ENCODE results near the gene DDIT3. TPM values are rescaled to one million over a fixed set of nuclear protein-coding genes. Genes with fewer than 3 reads are reported as not detected.
"Not testable (repeated sequence)": the region's sequence is repeated elsewhere in the genome, so short reads cannot be mapped to it uniquely, and the experiment has no call there.

The DDIT3 gene, protein sequence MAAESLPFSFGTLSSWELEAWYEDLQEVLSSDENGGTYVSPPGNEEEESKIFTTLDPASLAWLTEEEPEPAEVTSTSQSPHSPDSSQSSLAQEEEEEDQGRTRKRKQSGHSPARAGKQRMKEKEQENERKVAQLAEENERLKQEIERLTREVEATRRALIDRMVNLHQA
- 20.6 TPM for polyA plus RNA-seq (2012; ENCODE audit: missing spikeins)

DNA sequence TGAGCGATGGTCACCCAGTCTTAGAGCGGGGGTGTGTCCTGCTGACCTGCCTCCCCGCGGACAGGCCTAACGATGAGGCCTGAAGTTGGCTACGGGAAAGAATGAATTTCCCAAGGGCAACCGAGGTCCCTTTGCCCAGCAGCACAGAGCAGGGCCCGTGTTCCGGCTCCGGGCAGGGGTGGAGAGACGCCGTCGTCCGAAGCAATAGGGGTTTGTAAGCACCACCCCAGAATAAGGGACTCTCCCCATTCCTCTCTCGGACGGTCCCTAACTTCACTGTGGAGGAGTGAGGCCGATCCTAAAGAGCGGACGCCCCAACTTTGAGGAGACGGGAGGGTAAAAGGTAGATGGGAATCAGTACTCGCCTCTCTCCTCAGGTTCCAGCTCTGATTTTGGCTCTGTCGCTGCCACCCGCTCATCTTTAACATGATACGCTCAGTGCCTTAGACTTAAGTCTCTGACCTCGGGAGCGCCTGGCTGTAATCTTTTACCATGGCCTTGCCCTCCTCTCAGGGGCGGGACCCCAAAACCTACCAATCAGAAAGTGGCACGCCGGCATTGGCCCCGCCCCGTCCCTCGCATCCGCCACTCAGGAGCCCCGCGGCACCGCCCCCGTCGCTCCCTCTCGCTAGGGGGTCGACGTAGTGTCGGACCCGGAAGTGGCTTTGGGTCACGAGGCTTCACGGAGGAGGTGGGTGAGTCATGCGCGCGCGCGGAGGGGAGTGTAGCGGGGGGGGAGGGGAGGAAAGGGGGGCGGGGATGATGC, at the start of gene DDIT3:
Gene DDIT3 (minus strand): TSS at position 462 of the 766 bp plus-strand sequence. CDS start 3,108 bp downstream, outside the sequence.
- peak; percentile 92 for FAIRE-seq
- DNase-seq (ENCODE audit: insufficient read length): peak; percentile 87
- TF ChIP-seq POLR2A (IDR thresholded peaks at IDR 0.05; ENCODE audit: low read depth, low read length) (peak; percentile 99), POLR2AphosphoS5 (IDR thresholded peaks at IDR 0.05; ENCODE audit: low read depth, low read length) (peak; percentile 99), TAF1 (IDR thresholded peaks at IDR 0.05; ENCODE audit: borderline replicate concordance, low read depth, low read length) (peak; percentile 94)

DNA sequence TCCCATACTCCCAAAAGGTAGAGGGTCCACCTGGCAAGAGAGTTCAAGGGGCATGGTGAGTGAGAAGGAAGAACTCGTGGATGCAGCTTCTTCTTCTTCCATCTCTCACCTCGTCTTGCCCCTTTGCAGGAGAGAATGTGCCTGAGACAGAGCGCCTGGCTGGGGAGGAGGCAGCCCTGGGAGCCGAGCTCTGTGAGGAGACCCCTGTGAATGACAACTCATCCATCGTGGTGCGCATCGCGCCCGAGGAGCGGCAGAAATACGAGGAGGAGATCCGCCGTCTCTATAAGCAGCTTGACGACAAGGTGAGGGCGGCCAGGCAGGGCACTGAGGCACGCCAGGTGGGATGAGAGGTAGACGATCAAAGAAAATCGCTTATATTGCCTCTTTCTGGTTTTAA, 49.5 kb upstream of the DDIT3 start:
- no peak for DNase-seq (ENCODE audit: insufficient read length)
- TF ChIP-seq POLR2AphosphoS5 (IDR thresholded peaks at IDR 0.05; ENCODE audit: low read depth, low read length): no peak
- no peak for TF ChIP-seq POLR2A (IDR thresholded peaks at IDR 0.05; ENCODE audit: low read depth, low read length)
- TF ChIP-seq TAF1 (IDR thresholded peaks at IDR 0.05; ENCODE audit: borderline replicate concordance, low read depth, low read length): no peak
- no peak for FAIRE-seq

DNA sequence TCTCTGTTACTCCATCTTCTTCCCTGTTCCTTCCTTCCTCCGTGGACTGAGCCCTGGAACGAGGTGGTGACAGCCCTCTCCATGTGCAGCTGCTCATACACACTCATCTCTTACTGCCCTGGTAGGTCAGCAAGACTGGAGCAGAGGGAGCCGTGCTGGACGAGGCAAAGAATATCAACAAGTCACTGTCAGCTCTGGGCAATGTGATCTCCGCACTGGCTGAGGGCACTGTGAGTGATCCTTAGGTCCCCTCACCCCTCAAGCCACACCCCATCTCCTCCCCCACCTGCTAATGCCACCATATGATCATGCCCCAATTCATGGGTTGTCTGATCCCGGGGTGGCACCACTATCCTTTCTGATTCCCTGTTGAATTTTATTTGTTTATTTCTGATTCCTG, 48.5 kb upstream of the DDIT3 start:
- TF ChIP-seq POLR2AphosphoS5 (IDR thresholded peaks at IDR 0.05; ENCODE audit: low read depth, low read length) (no peak), POLR2A (IDR thresholded peaks at IDR 0.05; ENCODE audit: low read depth, low read length) (no peak), TAF1 (IDR thresholded peaks at IDR 0.05; ENCODE audit: borderline replicate concordance, low read depth, low read length) (no peak)
- no peak for FAIRE-seq
- no peak for DNase-seq (ENCODE audit: insufficient read length)

DNA sequence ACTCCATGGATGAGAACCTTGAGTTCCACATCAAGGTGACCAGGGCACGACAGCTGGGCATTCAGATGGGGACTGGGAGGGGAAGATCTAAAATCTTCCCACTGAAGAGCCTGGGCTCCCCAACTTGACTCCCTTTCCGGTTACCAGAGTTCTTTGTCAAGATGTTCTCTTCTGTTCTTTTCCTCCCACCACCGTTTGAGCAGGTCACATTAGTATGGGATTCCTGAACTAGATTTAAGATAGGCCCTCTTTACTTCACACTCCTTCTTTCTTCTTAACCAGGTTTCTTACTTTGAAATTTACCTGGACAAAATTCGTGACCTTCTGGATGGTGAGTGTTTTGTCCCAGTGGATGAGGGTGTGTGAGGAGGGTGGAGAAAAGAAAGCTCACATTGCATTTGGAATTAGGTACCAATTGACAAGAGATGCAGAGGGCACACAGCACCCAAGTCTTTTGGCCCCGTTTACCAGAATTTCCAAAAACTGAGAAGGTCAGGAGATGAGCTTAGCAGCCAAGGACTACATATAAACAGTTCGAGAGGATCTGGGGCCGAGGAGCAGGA, 43.9 kb upstream of the DDIT3 start:
- FAIRE-seq (no peak), DNase-seq (ENCODE audit: insufficient read length) (no peak)
- TF ChIP-seq TAF1 (IDR thresholded peaks at IDR 0.05; ENCODE audit: borderline replicate concordance, low read depth, low read length) (no peak), POLR2AphosphoS5 (IDR thresholded peaks at IDR 0.05; ENCODE audit: low read depth, low read length) (no peak), POLR2A (IDR thresholded peaks at IDR 0.05; ENCODE audit: low read depth, low read length) (no peak)

DNA sequence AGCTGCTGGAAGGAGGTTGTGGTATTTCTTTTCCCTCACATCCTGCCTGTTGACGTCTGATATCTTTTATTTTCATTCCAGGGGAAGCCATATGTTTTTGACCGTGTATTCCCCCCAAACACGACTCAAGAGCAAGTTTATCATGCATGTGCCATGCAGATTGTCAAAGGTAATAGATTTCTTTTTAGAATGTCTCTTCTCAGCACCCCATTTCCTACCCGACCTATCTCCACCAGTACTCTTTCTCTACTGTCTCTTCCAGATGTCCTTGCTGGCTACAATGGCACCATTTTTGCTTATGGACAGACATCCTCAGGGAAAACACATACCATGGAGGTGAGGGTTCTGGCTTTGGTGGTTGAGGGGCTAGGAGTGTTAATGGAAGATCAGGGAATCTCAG, 43.0 kb upstream of the DDIT3 start:
- no peak for FAIRE-seq
- TF ChIP-seq TAF1 (IDR thresholded peaks at IDR 0.05; ENCODE audit: borderline replicate concordance, low read depth, low read length) (no peak), POLR2AphosphoS5 (IDR thresholded peaks at IDR 0.05; ENCODE audit: low read depth, low read length) (no peak), POLR2A (IDR thresholded peaks at IDR 0.05; ENCODE audit: low read depth, low read length) (no peak)
- no peak for DNase-seq (ENCODE audit: insufficient read length)

DNA sequence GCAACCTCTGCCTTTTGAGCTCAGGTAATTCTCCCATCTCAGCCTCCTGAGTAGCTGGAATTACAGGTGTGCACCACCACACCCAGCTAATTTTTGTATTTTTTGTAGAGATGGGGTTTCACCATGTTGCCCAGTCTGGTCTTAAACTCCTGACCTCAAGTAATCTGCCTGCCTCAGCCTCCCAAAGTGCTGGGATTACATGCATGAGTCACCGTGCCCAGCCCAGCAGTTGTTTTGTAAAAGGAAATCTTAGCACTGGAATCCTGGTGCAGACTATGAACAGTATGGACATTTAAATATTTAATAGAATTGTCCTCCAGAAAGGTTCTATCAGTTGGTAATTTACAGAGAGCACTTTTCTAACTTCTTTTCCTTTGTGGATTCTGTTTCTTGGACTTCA, 40.8 kb upstream of the DDIT3 start:
- not testable (repeated sequence) for DNase-seq (ENCODE audit: insufficient read length); FAIRE-seq

DNA sequence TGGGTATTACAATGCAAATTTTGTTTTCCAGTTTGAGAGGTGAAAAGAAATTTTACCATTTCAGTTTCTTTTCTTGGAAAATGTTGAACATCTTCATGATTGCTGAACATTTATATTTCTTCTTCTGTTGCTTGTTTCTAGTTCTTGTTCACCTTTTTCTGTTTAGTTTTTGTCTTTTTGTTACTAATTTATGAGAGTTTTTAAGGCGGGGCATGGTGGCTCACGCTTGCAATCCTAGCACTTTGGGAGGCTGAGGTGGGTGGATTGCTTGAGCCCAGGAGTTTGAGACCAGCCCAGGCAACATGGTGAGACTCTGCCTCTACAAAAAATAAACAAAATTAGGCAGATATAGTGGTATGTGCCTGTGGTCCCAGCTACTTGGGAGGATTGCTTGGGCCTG, 40.2 kb upstream of the DDIT3 start:
- no peak for DNase-seq (ENCODE audit: insufficient read length)
- no peak for FAIRE-seq
- TF ChIP-seq TAF1 (IDR thresholded peaks at IDR 0.05; ENCODE audit: borderline replicate concordance, low read depth, low read length): no peak
- no peak for TF ChIP-seq POLR2A (IDR thresholded peaks at IDR 0.05; ENCODE audit: low read depth, low read length)
- TF ChIP-seq POLR2AphosphoS5 (IDR thresholded peaks at IDR 0.05; ENCODE audit: low read depth, low read length): no peak

DNA sequence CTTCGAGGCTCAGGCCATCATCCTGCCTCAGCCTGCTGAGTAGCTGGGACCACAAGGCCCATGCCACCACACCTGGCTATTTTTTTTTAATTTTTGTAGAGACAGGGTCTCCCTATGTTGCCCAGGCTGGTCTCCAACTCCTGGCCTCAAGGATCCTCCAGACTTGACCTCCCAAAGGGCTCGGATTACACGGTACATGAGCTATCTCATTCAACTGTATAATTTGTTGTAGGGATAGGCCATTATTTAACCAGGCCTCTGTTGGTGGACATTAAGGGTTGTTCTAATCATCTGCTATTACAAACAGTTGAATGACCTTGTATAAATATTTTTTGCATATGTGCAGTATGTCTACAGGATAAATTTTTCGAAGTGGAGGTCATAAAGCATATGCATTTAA, 38.5 kb upstream of the DDIT3 start:
- DNase-seq (ENCODE audit: insufficient read length) (no peak), FAIRE-seq (no peak)
- TF ChIP-seq POLR2A (IDR thresholded peaks at IDR 0.05; ENCODE audit: low read depth, low read length) (no peak), POLR2AphosphoS5 (IDR thresholded peaks at IDR 0.05; ENCODE audit: low read depth, low read length) (no peak), TAF1 (IDR thresholded peaks at IDR 0.05; ENCODE audit: borderline replicate concordance, low read depth, low read length) (no peak)

DNA sequence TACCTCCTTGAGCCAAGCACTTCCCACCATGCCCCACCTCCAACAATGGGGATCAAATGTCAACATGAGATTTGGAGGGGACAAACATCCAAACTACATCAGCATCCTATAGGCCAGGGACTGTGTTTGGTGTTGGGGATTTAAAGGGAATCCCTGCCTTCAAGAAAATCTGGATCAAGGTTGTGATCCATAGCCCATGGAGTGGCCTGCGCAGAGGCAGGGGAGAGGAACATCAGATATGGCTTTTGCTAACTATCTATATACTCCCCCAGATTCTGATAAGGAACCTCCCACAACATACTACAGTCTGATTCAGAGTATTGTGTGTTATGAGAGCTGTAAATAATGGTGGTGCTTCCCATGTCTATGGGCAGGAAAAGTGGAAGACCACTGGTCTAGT, 34.6 kb upstream of the DDIT3 start:
- TF ChIP-seq POLR2A (IDR thresholded peaks at IDR 0.05; ENCODE audit: low read depth, low read length): no peak
- no peak for TF ChIP-seq TAF1 (IDR thresholded peaks at IDR 0.05; ENCODE audit: borderline replicate concordance, low read depth, low read length)
- no peak for TF ChIP-seq POLR2AphosphoS5 (IDR thresholded peaks at IDR 0.05; ENCODE audit: low read depth, low read length)
- no peak for DNase-seq (ENCODE audit: insufficient read length)
- FAIRE-seq: no peak

DNA sequence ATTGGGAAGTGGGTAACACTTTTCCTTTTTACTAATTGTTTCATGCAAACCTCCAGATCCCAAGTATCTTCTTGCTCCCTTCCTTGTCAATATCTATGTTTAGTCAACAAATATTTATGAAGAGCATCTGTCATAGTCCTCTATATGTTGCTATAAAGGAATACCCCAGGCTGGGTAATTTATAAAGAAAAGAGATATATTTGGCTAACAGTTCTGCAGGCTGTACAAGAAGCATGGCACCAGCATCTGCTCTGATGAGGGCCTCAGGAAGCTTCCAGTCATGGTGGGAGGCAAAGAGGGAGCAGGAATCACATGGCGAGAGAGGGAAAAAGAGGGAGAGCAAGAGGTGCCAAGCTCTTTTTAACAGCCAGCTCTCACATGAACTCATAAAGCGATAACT, 34.1 kb upstream of the DDIT3 start:
- TF ChIP-seq TAF1 (IDR thresholded peaks at IDR 0.05; ENCODE audit: borderline replicate concordance, low read depth, low read length): no peak
- no peak for TF ChIP-seq POLR2AphosphoS5 (IDR thresholded peaks at IDR 0.05; ENCODE audit: low read depth, low read length)
- TF ChIP-seq POLR2A (IDR thresholded peaks at IDR 0.05; ENCODE audit: low read depth, low read length): no peak
- DNase-seq (ENCODE audit: insufficient read length): no peak
- no peak for FAIRE-seq

DNA sequence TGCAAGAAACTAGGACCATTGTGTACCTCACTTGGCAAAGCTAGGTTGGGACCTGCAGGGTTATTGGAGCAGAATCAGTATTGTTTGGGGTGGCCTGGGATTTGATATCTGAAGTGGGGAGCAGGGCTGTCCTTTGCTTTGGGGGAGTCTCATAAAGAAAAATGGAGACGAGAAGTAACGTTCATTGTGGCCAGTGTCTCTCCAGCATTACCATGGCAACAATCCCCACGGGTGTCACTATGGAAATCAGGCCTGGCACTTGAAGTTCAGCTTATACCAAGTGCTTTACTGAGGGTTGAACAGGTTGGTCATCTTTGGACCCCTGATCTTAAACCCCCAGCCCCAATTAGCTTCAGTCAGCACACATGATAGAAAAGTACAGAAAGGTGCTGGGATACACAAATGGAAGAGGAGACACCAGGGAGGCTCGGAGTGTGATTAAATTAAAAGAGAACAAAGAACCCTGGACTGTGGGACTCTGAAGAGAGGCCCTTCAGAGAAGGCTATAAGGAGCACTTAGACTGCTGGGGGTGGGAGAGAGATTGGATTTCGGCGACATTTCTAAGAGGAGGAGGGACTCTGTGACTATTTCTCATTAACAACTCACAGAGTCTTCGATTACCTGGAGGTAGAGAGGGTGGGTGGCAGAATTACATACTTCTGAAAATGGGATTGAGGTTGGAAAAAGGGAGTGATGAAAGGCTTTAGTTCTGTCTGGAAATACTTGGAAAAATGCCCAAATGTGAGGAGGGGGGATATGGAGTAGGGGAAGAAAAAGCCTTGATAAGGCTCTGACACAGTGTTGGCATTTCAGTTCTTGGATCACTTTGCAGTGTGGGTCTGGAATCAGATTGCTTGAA, 33.3 kb upstream of the DDIT3 start:
- no peak for TF ChIP-seq POLR2AphosphoS5 (IDR thresholded peaks at IDR 0.05; ENCODE audit: low read depth, low read length)
- TF ChIP-seq TAF1 (IDR thresholded peaks at IDR 0.05; ENCODE audit: borderline replicate concordance, low read depth, low read length): no peak
- TF ChIP-seq POLR2A (IDR thresholded peaks at IDR 0.05; ENCODE audit: low read depth, low read length): no peak
- DNase-seq (ENCODE audit: insufficient read length): no peak
- FAIRE-seq: no peak

All from GM12892 (cell line).